Left lung (tissue), 14 donors: ENCODE results near the gene RPS8. TPM values are rescaled to one million over a fixed set of nuclear protein-coding genes. Genes with fewer than 3 reads are reported as not detected.
A peak's percentile ranks its signal among the peaks of the same experiment; 100 is the strongest.

Experiments
- ATAC-seq: fragments of 200-7000 bp; cut with Tn5 transposase; one replicate; pipeline ENCODE4 v1.9.1; 2020; ENCODE audit warnings: moderate library complexity
- DNase-seq, 4 donors: peaks; one replicate each; pipeline ENCODE4 v3.0.0-alpha.2; 2013 to 2020
- H3K27ac ChIP-seq, 2 donors: fragments of 200-600 bp; sonication (generic) in 1 of 2; one replicate each; pipeline versions ENCODE4 v1.5.0 to v1.8.0; 2020 to 2021
- H3K27me3 ChIP-seq, 2 donors: fragments of 200-600 bp; sonication (generic) in 1 of 2; one replicate each; pipeline versions ENCODE4 v1.5.0 to v1.8.0; 2020 to 2021
- H3K36me3 ChIP-seq, 2 donors: fragments of 200-600 bp; sonication (generic) in 1 of 2; one replicate each; pipeline versions ENCODE4 v1.5.0 to v1.8.0; 2020 to 2021
- H3K4me1 ChIP-seq, 2 donors: fragments of 200-600 bp; one replicate each; pipeline ENCODE4 v1.8.0; 2021
- H3K4me3 ChIP-seq, 2 donors: fragments of 200-600 bp; sonication (generic) in 1 of 2; one replicate each; pipeline versions ENCODE4 v1.5.0 to v1.8.0; 2020 to 2021; ENCODE audit warnings: mild to moderate bottlenecking in 1 of 2
- H3K9me3 ChIP-seq, 2 donors: fragments of 200-600 bp; sonication (generic) in 1 of 2; one replicate each; pipeline versions ENCODE4 v1.5.0 to v1.8.0; 2020 to 2021
- CTCF ChIP-seq, 2 donors: fragments of 200-600 bp; sonication (generic) in 1 of 2; IDR thresholded peaks; one replicate each; pipeline versions ENCODE4 v1.5.0 to v1.8.0; 2021; ENCODE audit warnings: antibody characterized with exemption in 2 of 2
- intact Hi-C, 2 donors: fragments of 100-400 bp; cut with DNase I; formaldehyde crosslinking; loops; one replicate each; pipeline versions ENCODE4 v1.11.2 to v1.14.2; 2022
- long read RNA-seq, 12 donors: library from polyadenylated mRNA in 2 of 12; unstranded in 2 of 12; transcript quantifications; one replicate each; pipeline ENCODE4 v2.0.0 and lab custom pipeline, GENCODE V29; 2019 to 2026
- polyA plus RNA-seq, 6 donors: library from polyadenylated mRNA; unstranded; fragments of 120-200 nt; gene quantifications; one replicate each; pipeline ENCODE4 v1.2.1, GENCODE V29; 2013; ENCODE audit not compliant: insufficient read length in 6 of 6
- total RNA-seq, 2 donors: library from RNA; stranded (reverse); fragmentation: NEBNext Ultra II Directional; extraction: Animal tissue kit (Norgen Biotek cat#: 25700); gene quantifications; one replicate each; pipeline ENCODE4 v1.2.1, GENCODE V29; 2021
- donor health status: DM: no; HTN: yes; CAD: no.
- donor health status: DM: no; HTN: no; CAD: no.

RPS8 gene
- total RNA-seq, result 1,000 to 10,000 TPM; 1,533 to 1,553 TPM
- polyA plus RNA-seq, result 1,000 to 10,000 TPM; 2,848 to 3,443 (median 2,982) TPM
- long read RNA-seq, donor 1, transcript RPS8-203 (3 exons, 898 nt), result minor isoform, 174 of 5,134 reads
- long read RNA-seq, donor 1, transcript RPS8-202 (6 exons, 881 nt), result major isoform, 2,720 of 5,134 reads
- long read RNA-seq, donor 1, transcript RPS8-207 (5 exons, 1,115 nt), result minor isoform, 625 of 5,134 reads
- long read RNA-seq, donor 1, transcript RPS8-205 (2 exons, 391 nt), result minor isoform, 147 of 5,134 reads
- long read RNA-seq, donor 1, partial matches to known transcripts, result 1,208 of 5,134 reads
- long read RNA-seq, donor 1, other reads (novel, unspliced or antisense), result 216 of 5,134 reads
- long read RNA-seq, donor 2, transcript RPS8-205 (2 exons, 391 nt), result minor isoform, 395 of 4,566 reads
- long read RNA-seq, donor 2, transcript RPS8-203 (3 exons, 898 nt), result minor isoform, 351 of 4,566 reads
- long read RNA-seq, donor 2, transcript RPS8-207 (5 exons, 1,115 nt), result minor isoform, 607 of 4,566 reads
- long read RNA-seq, donor 2, transcript RPS8-202 (6 exons, 881 nt), result major isoform, 1,850 of 4,566 reads
- long read RNA-seq, donor 2, partial matches to known transcripts, result 1,173 of 4,566 reads
- long read RNA-seq, donor 2, other reads (novel, unspliced or antisense), result 147 of 4,566 reads
- long read RNA-seq, donor 3, transcript RPS8-202 (6 exons, 881 nt), result major isoform, 2,188 of 3,654 reads
- long read RNA-seq, donor 3, transcript RPS8-203 (3 exons, 898 nt), result minor isoform, 114 of 3,654 reads
- long read RNA-seq, donor 3, transcript RPS8-207 (5 exons, 1,115 nt), result minor isoform, 423 of 3,654 reads
- long read RNA-seq, donor 3, transcript RPS8-205 (2 exons, 391 nt), result minor isoform, 131 of 3,654 reads
- long read RNA-seq, donor 3, partial matches to known transcripts, result 603 of 3,654 reads
- long read RNA-seq, donor 3, other reads (novel, unspliced or antisense), result 161 of 3,654 reads
- long read RNA-seq, donor 4, transcript RPS8-202 (6 exons, 881 nt), result major isoform, 1,070 of 2,419 reads
- long read RNA-seq, donor 4, transcript RPS8-203 (3 exons, 898 nt), result minor isoform, 12 of 2,419 reads
- long read RNA-seq, donor 4, transcript RPS8-201 (6 exons, 685 nt), result minor isoform, 5 of 2,419 reads
- long read RNA-seq, donor 4, transcript RPS8-207 (5 exons, 1,115 nt), result minor isoform, 201 of 2,419 reads
- long read RNA-seq, donor 4, partial matches to known transcripts, result 1,060 of 2,419 reads
- long read RNA-seq, donor 4, other reads (novel, unspliced or antisense), result 70 of 2,419 reads
- long read RNA-seq, donor 5, transcript RPS8-203 (3 exons, 898 nt), result minor isoform, 118 of 3,606 reads
- long read RNA-seq, donor 5, transcript RPS8-202 (6 exons, 881 nt), result major isoform, 1,940 of 3,606 reads
- long read RNA-seq, donor 5, transcript RPS8-205 (2 exons, 391 nt), result minor isoform, 108 of 3,606 reads
- long read RNA-seq, donor 5, transcript RPS8-207 (5 exons, 1,115 nt), result minor isoform, 439 of 3,606 reads
- long read RNA-seq, donor 5, partial matches to known transcripts, result 780 of 3,606 reads
- long read RNA-seq, donor 5, other reads (novel, unspliced or antisense), result 185 of 3,606 reads
- long read RNA-seq, donor 6, transcript RPS8-202 (6 exons, 881 nt), result major isoform, 2,032 of 5,203 reads
- long read RNA-seq, donor 6, transcript RPS8-203 (3 exons, 898 nt), result minor isoform, 272 of 5,203 reads
- long read RNA-seq, donor 6, transcript RPS8-207 (5 exons, 1,115 nt), result minor isoform, 524 of 5,203 reads
- long read RNA-seq, donor 6, transcript RPS8-205 (2 exons, 391 nt), result minor isoform, 331 of 5,203 reads
- long read RNA-seq, donor 6, partial matches to known transcripts, result 1,846 of 5,203 reads
- long read RNA-seq, donor 6, other reads (novel, unspliced or antisense), result 152 of 5,203 reads
- long read RNA-seq, donor 7, transcript RPS8-207 (5 exons, 1,115 nt), result minor isoform, 426 of 1,936 reads
- long read RNA-seq, donor 7, transcript RPS8-205 (2 exons, 391 nt), result minor isoform, 73 of 1,936 reads
- long read RNA-seq, donor 7, transcript RPS8-202 (6 exons, 881 nt), result major isoform, 1,034 of 1,936 reads
- long read RNA-seq, donor 7, transcript RPS8-203 (3 exons, 898 nt), result minor isoform, 76 of 1,936 reads
- long read RNA-seq, donor 7, partial matches to known transcripts, result 248 of 1,936 reads
- long read RNA-seq, donor 7, other reads (novel, unspliced or antisense), result 57 of 1,936 reads
- long read RNA-seq, donor 8, transcript RPS8-202 (6 exons, 881 nt), result major isoform, 1,083 of 1,724 reads
- long read RNA-seq, donor 8, transcript RPS8-203 (3 exons, 898 nt), result minor isoform, 53 of 1,724 reads
- long read RNA-seq, donor 8, transcript RPS8-207 (5 exons, 1,115 nt), result minor isoform, 207 of 1,724 reads
- long read RNA-seq, donor 8, transcript RPS8-205 (2 exons, 391 nt), result minor isoform, 38 of 1,724 reads
- long read RNA-seq, donor 8, partial matches to known transcripts, result 267 of 1,724 reads
- long read RNA-seq, donor 8, other reads (novel, unspliced or antisense), result 53 of 1,724 reads
- long read RNA-seq, donor 9, transcript RPS8-205 (2 exons, 391 nt), result minor isoform, 5 of 30 reads
- long read RNA-seq, donor 9, transcript RPS8-202 (6 exons, 881 nt), result major isoform, 16 of 30 reads
- long read RNA-seq, donor 9, partial matches to known transcripts, result 6 of 30 reads
- long read RNA-seq, donor 9, other reads (novel, unspliced or antisense), result 0 of 30 reads
- long read RNA-seq, donor 10, transcript RPS8-207 (5 exons, 1,115 nt), result minor isoform, 239 of 2,197 reads
- long read RNA-seq, donor 10, transcript RPS8-202 (6 exons, 881 nt), result major isoform, 1,367 of 2,197 reads
- long read RNA-seq, donor 10, transcript RPS8-201 (6 exons, 685 nt), result minor isoform, 8 of 2,197 reads
- long read RNA-seq, donor 10, partial matches to known transcripts, result 537 of 2,197 reads
- long read RNA-seq, donor 10, other reads (novel, unspliced or antisense), result 43 of 2,197 reads
- long read RNA-seq, donor 11, transcript RPS8-207 (5 exons, 1,115 nt), result minor isoform, 181 of 1,566 reads
- long read RNA-seq, donor 11, transcript RPS8-203 (3 exons, 898 nt), result minor isoform, 91 of 1,566 reads
- long read RNA-seq, donor 11, transcript RPS8-205 (2 exons, 391 nt), result minor isoform, 58 of 1,566 reads
- long read RNA-seq, donor 11, transcript RPS8-202 (6 exons, 881 nt), result major isoform, 830 of 1,566 reads
- long read RNA-seq, donor 11, partial matches to known transcripts, result 341 of 1,566 reads
- long read RNA-seq, donor 11, other reads (novel, unspliced or antisense), result 53 of 1,566 reads
- long read RNA-seq, donor 12, transcript RPS8-202 (6 exons, 881 nt), result major isoform, 1,413 of 2,319 reads
- long read RNA-seq, donor 12, transcript RPS8-203 (3 exons, 898 nt), result minor isoform, 83 of 2,319 reads
- long read RNA-seq, donor 12, transcript RPS8-207 (5 exons, 1,115 nt), result minor isoform, 272 of 2,319 reads
- long read RNA-seq, donor 12, transcript RPS8-205 (2 exons, 391 nt), result minor isoform, 43 of 2,319 reads
- long read RNA-seq, donor 12, partial matches to known transcripts, result 397 of 2,319 reads
- long read RNA-seq, donor 12, other reads (novel, unspliced or antisense), result 92 of 2,319 reads

- H3K36me3 ChIP-seq, result peaks cover 0 to 42% of the 10 kb centered on the region in 2 donors
- ATAC-seq (peak; percentile 94), DNase-seq (peak; percentile 93 to 96 (median 94))
- peaks cover 21 to 39% of the 10 kb centered on the region in 2 donors for H3K4me1 ChIP-seq
- H3K27me3 ChIP-seq, result no peaks in the 10 kb centered on the region
- peak within 1 kb of the TSS; percentile 91 to 93 for H3K27ac ChIP-seq
- H3K9me3 ChIP-seq, result no peaks in the 10 kb centered on the region
- intact Hi-C loops, result no loop called here
- no peak for TF ChIP-seq CTCF (IDR thresholded peaks at IDR 0.05)
- peak within 1 kb of the TSS; percentile 88 to 93 for H3K4me3 ChIP-seq
Measured at GRCh38 chr1:44775078-44775929, at the start of gene RPS8. Gene RPS8 (plus strand): TSS chr1:44775540. CDS start chr1:44775597, 57 bp downstream.

- ATAC-seq (peak; percentile 94), DNase-seq (peak; percentile 91 to 96 (median 93))
- H3K4me1 ChIP-seq, result peaks cover 0 to 28% of the 10 kb centered on the region in 2 donors
- TF ChIP-seq CTCF (IDR thresholded peaks at IDR 0.05), result peak; percentile 84 to 88
- intact Hi-C loops, result no loop called here
- no peaks in the 10 kb centered on the region for H3K36me3 ChIP-seq
- H3K27ac ChIP-seq, result peak within 1 kb of the TSS; percentile 92 to 98
- no peaks in the 10 kb centered on the region for H3K27me3 ChIP-seq
- H3K4me3 ChIP-seq, result peak within 1 kb of the TSS; percentile 0 to 30
- H3K9me3 ChIP-seq, result no peaks in the 10 kb centered on the region
Measured at GRCh38 chr1:44730741-44731512, 44.4 kb upstream of the RPS8 start, which contains the start of gene RNU5D-1. Gene RNU5D-1 (minus strand): TSS chr1:44731170.
